Pulmonary artery endothelial cell (primary cell): ENCODE results near the gene TM9SF2. TPM values are rescaled to one million over a fixed set of nuclear protein-coding genes. Genes with fewer than 3 reads are reported as not detected.

Experiments used
- total RNA-seq: library from RNA; depleted of rRNA; stranded (reverse); fragments of >200 nt; gene quantifications from 2 replicates; pipeline ENCODE4 v1.2.3, GENCODE V29; 2014

TM9SF2 gene
- total RNA-seq, 1 donor from 2014 or later: 104 TPM

Other genes starting within 250 kb of the TM9SF2 start
- gene GPR18, start 243.1 kb upstream of the TM9SF2 start, total RNA-seq: not detected in 2 replicates
- gene GPR183, start 194.1 kb upstream of the TM9SF2 start, total RNA-seq: not detected in 2 replicates
- 0.46 and 0.92 TPM in 2 replicates for gene CLYBL, start 105.2 kb downstream of the TM9SF2 start, total RNA-seq